CD14-positive monocyte (primary cell): Measurements from ENCODE around the gene CALML3. TPM values are rescaled to one million over a fixed set of nuclear protein-coding genes. Genes with fewer than 3 reads are reported as not detected.

Experiments
- DNase-seq, 3 donors: peaks; one replicate each; pipeline ENCODE4 v3.0.0-alpha.2; 2011 to 2022
- H2AFZ ChIP-seq: 2 replicates; pipeline ENCODE4 v1.6.0; 2012; ENCODE audit warnings: mild to moderate bottlenecking, low read depth, low read length, inconsistent platforms; ENCODE audit not compliant: insufficient read depth, poor library complexity, severe bottlenecking
- H3K27ac ChIP-seq, 2 donors: 1 replicate in 1 of 2; 2 replicates in 1 of 2; pipeline ENCODE4 v1.5.1; 2012 to 2013; ENCODE audit warnings: low read length in 2 of 2, control low read depth in 1 of 2, inconsistent platforms in 1 of 2, low read depth in 1 of 2, mild to moderate bottlenecking in 1 of 2
- H3K27me3 ChIP-seq, 2 donors: one replicate each; pipeline versions ENCODE4 v1.6.0 to v1.6.1; 2011 to 2013; ENCODE audit warnings: low read length in 2 of 2; ENCODE audit not compliant: control insufficient read depth in 2 of 2, insufficient read depth in 2 of 2
- H3K36me3 ChIP-seq, 2 donors: replicated peaks in 1 of 2; 1 replicate in 1 of 2; 2 replicates in 1 of 2; pipeline versions ENCODE4 v1.5.1 to v1.6.1; 2012 to 2013; ENCODE audit warnings: low read length in 2 of 2, control low read depth in 1 of 2, inconsistent platforms in 1 of 2, mild to moderate bottlenecking in 1 of 2; ENCODE audit not compliant: insufficient read depth in 2 of 2, control insufficient read depth in 1 of 2
- H3K4me1 ChIP-seq, 2 donors: 1 replicate in 1 of 2; 2 replicates in 1 of 2; pipeline versions ENCODE4 v1.5.1 to v1.6.1; 2012 to 2013; ENCODE audit warnings: low read length in 2 of 2, control low read depth in 1 of 2, inconsistent platforms in 1 of 2, mild to moderate bottlenecking in 1 of 2, moderate library complexity in 1 of 2; ENCODE audit not compliant: insufficient read depth in 2 of 2, control insufficient read depth in 1 of 2
- H3K4me2 ChIP-seq: replicated peaks from 2 replicates; pipeline ENCODE3; 2012; ENCODE audit warnings: low read length, moderate library complexity, mild to moderate bottlenecking; ENCODE audit not compliant: poor library complexity, severe bottlenecking; ENCODE audit errors: extremely low read depth
- H3K4me3 ChIP-seq, 3 experiments: fragments of 200-600 bp in 1 of 3; sonication (generic) in 1 of 3; replicated peaks in 1 of 3; 1 replicate in 2 of 3; 2 replicates in 1 of 3; pipeline ENCODE4 v1.5.1; 2011 to 2013; ENCODE audit warnings: low read length in 3 of 3, mild to moderate bottlenecking in 3 of 3, control low read depth in 2 of 3, low read depth in 2 of 3, inconsistent platforms in 1 of 3, moderate library complexity in 1 of 3
- H3K79me2 ChIP-seq: 2 replicates; pipeline ENCODE4 v1.6.0; 2012; ENCODE audit warnings: mild to moderate bottlenecking, control low read depth, inconsistent platforms, low read length, moderate library complexity; ENCODE audit not compliant: insufficient read depth
- H3K9ac ChIP-seq: 2 replicates; pipeline ENCODE4 v1.6.0; 2017; ENCODE audit warnings: low read length, mild to moderate bottlenecking; ENCODE audit not compliant: insufficient read depth, poor library complexity, severe bottlenecking
- H3K9me3 ChIP-seq, 2 donors: replicated peaks in 1 of 2; 1 replicate in 1 of 2; 2 replicates in 1 of 2; pipeline versions ENCODE4 v1.5.1 to v1.6.1; 2012 to 2013; ENCODE audit warnings: low read length in 2 of 2, control low read depth in 1 of 2; ENCODE audit not compliant: control insufficient read depth in 1 of 2, insufficient read depth in 1 of 2
- H4K20me1 ChIP-seq: 2 replicates; pipeline ENCODE4 v1.6.0; 2012; ENCODE audit warnings: mild to moderate bottlenecking, low read length, control low read depth, moderate library complexity; ENCODE audit not compliant: insufficient read depth
- H3K27ac Mint-ChIP-seq, 7 donors: one replicate each; pipeline ENCODE4 v1.8.0; 2020; ENCODE audit warnings: mild to moderate bottlenecking in 7 of 7, mixed read lengths in 7 of 7, moderate library complexity in 6 of 7, inconsistent platforms in 2 of 7
- H3K27me3 Mint-ChIP-seq, 3 donors: one replicate each; pipeline ENCODE4 v1.8.0; 2021 to 2022; ENCODE audit warnings: low read depth in 3 of 3, mild to moderate bottlenecking in 3 of 3, mixed read lengths in 3 of 3, moderate library complexity in 3 of 3, inconsistent platforms in 1 of 3
- H3K36me3 Mint-ChIP-seq, 2 donors: one replicate each; pipeline ENCODE4 v1.8.0; 2020; ENCODE audit warnings: mixed read lengths in 2 of 2, inconsistent platforms in 1 of 2, mild to moderate bottlenecking in 1 of 2
- H3K4me1 Mint-ChIP-seq: one replicate; pipeline ENCODE4 v1.8.0; 2020; ENCODE audit warnings: mild to moderate bottlenecking, mixed read lengths
- H3K4me3 Mint-ChIP-seq, 2 donors: one replicate each; pipeline ENCODE4 v1.8.0; 2020; ENCODE audit warnings: mild to moderate bottlenecking in 2 of 2, mixed read lengths in 2 of 2, moderate library complexity in 1 of 2
- H3K9me3 Mint-ChIP-seq, 7 donors: one replicate each; pipeline ENCODE4 v1.8.0; 2020 to 2022; ENCODE audit warnings: mixed read lengths in 7 of 7, mild to moderate bottlenecking in 6 of 7, moderate library complexity in 6 of 7, inconsistent platforms in 2 of 7
- CTCF ChIP-seq: fragments of 200-600 bp; IDR thresholded peaks from one replicate; pipeline ENCODE4 v1.8.0; 2022; ENCODE audit warnings: antibody characterized with exemption, mild to moderate bottlenecking
- WGBS: methylation state at CpG from one replicate; pipeline ENCODE4 v1.1.5; 2013; ENCODE audit warnings: missing lambda C conversion rate; ENCODE audit not compliant: insufficient coverage; 5-methylcytosine and 5-hydroxymethylcytosine counted together
- intact Hi-C, 2 donors: fragments of 100-400 bp; cut with micrococcal nuclease; formaldehyde crosslinking; loops; one replicate each; pipeline versions ENCODE4 v1.15.0 to v1.15.1; 2023
- polyA plus RNA-seq, 3 donors: library from polyadenylated mRNA; depleted of rRNA in 1 of 3; unstranded in 2 of 3; stranded (reverse) in 1 of 3; fragments of 300-500 nt in 2 of 3; fragments of >200 nt in 1 of 3; fragmentation: Illumina TruSeq in 2 of 3; gene quantifications; 1 replicate in 2 of 3; 2 replicates in 1 of 3; pipeline ENCODE4 v1.2.3, GENCODE V29; 2012 to 2021

Gene CALML3
- polyA plus RNA-seq, 3 donors: not detected

- H3K9ac ChIP-seq: no peak overlapping the region
- H3K27ac ChIP-seq: no peak overlapping the region
- Mint-ChIP-seq H3K27me3 (peaks cover 5 to 11% (median 5%) of the 10 kb centered on the region in 3 donors), H3K27ac (no peak overlapping the region), H3K9me3 (no peaks in the 10 kb centered on the region), H3K4me3 (no peak overlapping the region), H3K4me1 (no peaks in the 10 kb centered on the region), H3K36me3 (no peaks in the 10 kb centered on the region)
- no peaks in the 10 kb centered on the region for H3K9me3 ChIP-seq
- 98% methylated on average over 9 of the region's 11 CpGs for WGBS
- no peaks in the 10 kb centered on the region for H3K4me1 ChIP-seq
- intact Hi-C loops: no loop called here
- H3K4me3 ChIP-seq: no peak overlapping the region
- no peaks in the 10 kb centered on the region for H4K20me1 ChIP-seq
- H2AFZ ChIP-seq: no peak overlapping the region
- no peak overlapping the region for H3K4me2 ChIP-seq
- no peaks in the 10 kb centered on the region for H3K27me3 ChIP-seq
- H3K36me3 ChIP-seq: no peaks in the 10 kb centered on the region
- no peaks in the 10 kb centered on the region for H3K79me2 ChIP-seq
- DNase-seq: no peak
- no peak for TF ChIP-seq CTCF
These were observed 15.1 kb upstream of the CALML3 start for GRCh38 chr10:5509691-5510090.

DNA sequence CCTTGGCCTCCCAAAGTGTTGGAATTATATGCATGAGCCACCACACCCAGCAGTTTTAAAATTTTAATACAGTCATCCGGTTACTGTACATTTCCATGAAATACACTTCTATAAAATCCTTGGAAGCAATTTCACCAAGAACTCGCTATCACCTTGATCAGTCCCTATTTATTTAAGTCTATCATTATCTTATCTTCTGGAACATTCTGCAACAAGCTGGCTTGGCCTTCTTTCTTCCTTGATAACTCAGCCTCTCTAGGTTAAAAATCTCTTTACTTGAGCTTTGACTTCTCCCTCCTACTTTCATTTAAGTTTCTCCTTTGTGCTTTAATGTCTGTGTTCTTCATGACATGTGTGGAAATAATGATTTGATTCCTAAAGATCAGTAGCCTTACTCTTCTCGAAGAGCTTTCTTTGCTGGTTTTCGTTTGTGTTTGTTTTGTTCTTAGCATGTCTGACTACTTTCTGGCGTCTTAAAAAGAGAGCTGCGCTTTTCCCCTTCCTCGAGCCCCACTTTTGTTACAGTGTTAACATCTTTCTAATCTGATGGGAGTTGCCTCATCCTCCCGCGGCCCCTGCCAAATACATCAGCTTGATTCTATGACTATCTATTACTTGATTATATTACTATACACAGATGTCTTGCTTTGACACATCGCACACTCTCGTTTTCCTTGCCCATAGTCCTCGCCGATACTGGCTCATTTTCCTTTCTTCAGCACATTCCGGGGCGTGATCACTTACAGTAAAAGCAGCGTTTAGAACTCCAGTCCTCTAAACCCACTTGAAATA is 14.3 kb upstream of the CALML3 start:
- H3K9me3 ChIP-seq: no peaks in the 10 kb centered on the region
- no peak for TF ChIP-seq CTCF
- H3K9ac ChIP-seq: no peak overlapping the region
- Mint-ChIP-seq H3K27me3 (peaks cover 3 to 11% (median 5%) of the 10 kb centered on the region in 3 donors), H3K27ac (no peak overlapping the region), H3K4me3 (no peak overlapping the region), H3K4me1 (no peaks in the 10 kb centered on the region), H3K36me3 (no peaks in the 10 kb centered on the region), H3K9me3 (no peaks in the 10 kb centered on the region)
- H3K27me3 ChIP-seq: no peaks in the 10 kb centered on the region
- intact Hi-C loops: no loop called here
- no peaks in the 10 kb centered on the region for H3K79me2 ChIP-seq
- H3K4me2 ChIP-seq: no peak overlapping the region
- no peak overlapping the region for H3K27ac ChIP-seq
- no peaks in the 10 kb centered on the region for H4K20me1 ChIP-seq
- no peak for DNase-seq
- 100% methylated on average over 9 of the region's 16 CpGs for WGBS
- no peaks in the 10 kb centered on the region for H3K36me3 ChIP-seq
- H2AFZ ChIP-seq: no peak overlapping the region
- H3K4me3 ChIP-seq: no peak overlapping the region
- no peaks in the 10 kb centered on the region for H3K4me1 ChIP-seq
